GDM1 (cell line): ENCODE results near the gene NPHP1.
"Not testable (repeated sequence)": the region's sequence is repeated elsewhere in the genome, so short reads cannot be mapped to it uniquely, and the experiment has no call there.

Source experiments
- DNase-seq: peaks from one replicate; lab custom pipeline; 2025; lab: John Stamatoyannopoulos, UW

The NPHP1 gene

DNA sequence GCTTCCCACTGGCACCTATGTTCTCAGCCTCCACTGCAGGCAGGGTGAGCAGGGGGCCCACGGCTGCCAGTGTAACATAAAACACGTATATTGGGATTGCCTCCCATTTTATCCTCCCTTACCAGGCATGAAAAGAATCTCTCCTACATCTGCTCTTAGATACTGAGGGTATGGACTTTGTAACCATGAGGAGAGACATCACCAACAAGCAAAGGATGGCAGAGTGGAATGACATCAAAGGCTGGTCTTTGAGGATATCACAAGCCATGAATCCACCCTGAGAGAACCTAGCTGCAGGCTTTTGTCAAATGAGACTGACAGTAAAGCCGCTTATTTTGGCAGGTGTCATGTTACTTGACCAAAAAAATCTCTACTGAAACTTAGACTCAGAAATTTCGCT, 7.4 kb downstream of the NPHP1 start:
- no peak for DNase-seq

DNA sequence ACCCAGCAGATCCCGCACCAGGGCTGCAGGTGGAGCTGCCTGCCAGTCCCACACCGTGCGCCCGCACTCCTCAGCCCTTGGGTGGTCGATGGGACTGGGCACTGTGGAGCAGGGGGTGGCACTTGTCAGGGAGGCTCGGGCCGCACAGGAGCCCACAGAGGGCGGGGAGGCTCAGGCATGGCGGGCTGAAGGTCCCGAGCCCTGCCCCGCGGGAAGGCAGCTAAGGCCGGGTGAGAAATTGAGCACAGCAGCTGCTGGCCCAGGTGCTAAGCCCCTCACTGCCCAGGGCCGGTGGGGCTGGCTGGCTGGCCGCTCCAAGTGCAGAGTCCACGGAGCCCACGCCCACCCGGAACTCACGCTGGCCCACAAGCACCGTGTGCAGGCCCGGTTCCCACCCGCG, 14.6 kb downstream of the NPHP1 start:
- DNase-seq = not testable (repeated sequence)

DNA sequence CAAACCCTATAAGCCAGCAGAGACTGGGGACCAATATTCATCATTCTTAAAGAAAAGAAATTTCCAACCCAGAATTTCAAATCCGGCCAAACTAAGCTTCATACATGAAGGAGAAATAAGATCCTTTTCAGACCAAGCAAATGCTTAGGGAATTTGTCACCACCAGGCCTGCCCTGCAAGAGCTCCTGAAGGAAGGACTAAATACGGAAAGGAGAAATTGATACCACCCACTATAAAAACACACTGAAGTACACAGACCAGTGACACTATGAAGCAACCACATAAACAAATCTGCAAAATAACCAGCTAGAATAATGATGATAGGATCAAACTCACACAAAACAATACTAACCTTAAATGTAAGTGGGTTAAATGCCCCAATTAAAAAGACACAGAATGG, 22.4 kb downstream of the NPHP1 start:
- DNase-seq = no peak

GRCh38 chr2:110180036-110180435, 24.8 kb downstream of the NPHP1 start:
- DNase-seq = no peak

- DNase-seq = no peak
Measured at GRCh38 chr2:110173523-110173922, 31.3 kb downstream of the NPHP1 start.

DNA sequence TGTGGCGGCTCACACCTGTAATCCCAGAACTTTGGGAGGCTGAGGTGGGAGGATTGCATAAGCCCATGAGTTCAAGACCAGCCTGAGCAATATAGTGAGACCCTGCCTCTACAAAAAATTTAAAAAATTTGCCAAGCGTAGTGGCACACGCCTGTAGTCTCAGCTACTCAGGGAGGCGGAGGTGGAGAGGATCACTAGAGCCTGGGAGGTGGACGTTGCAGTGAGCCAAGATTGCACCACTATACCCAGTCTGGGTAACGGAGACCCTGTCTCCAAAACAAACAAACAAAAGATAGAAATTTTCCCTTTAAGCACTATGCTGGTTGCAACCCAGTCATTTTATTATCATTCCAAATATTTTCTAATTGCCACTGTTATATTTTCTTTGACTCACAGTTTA, 32.3 kb downstream of the NPHP1 start:
- DNase-seq = no peak

DNA sequence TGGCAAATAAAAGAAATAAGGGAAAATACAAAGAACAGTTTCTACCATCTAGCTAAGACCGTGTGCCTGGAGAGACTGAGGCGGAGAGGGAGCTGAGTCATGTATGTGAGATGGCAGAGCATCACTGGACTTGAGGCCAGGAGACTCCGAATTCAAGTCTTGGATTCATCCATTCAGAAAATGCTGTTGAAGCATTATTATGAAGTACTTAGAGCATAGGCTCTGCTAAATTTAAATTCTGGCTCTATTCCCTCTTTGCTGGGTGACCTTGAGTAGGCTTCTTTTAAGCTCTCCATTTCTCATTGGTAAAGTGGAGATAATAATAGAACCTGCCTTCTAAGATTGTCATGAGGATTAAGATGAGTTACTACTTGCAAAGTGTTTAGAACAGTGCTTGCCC, 34.7 kb downstream of the NPHP1 start:
- no peak for DNase-seq

DNA sequence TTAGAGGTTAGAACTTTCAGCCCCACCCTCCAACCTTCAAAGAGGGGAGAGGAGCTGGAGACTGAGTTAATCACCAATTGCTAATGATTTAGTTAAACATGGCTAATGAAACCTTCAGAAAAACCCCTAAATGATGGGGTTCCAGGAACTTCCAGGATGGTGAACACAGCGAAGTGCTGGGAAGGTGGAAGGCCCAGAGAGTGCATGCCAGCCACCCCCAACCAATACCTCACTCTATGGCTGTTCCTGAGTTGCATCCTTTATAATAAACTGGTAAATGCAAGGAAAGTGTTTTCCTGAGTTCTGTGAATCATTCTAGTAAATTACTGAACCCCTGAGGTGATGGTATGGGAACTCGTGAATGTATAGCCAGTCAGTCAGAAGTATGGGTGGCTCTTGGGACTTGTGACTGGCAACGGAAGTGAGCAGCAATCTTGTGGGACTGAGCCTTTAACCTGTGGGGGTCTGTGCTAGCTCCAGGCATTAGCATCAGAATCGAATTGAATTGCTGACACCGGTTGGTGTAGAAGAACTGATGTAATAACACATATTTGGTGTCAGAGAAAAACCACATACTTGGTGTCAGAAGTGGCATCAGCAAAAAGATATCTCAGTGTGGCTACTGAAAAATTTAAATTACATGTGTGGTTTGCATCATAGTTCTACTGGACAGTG, 37.4 kb downstream of the NPHP1 start:
- no peak for DNase-seq

DNA sequence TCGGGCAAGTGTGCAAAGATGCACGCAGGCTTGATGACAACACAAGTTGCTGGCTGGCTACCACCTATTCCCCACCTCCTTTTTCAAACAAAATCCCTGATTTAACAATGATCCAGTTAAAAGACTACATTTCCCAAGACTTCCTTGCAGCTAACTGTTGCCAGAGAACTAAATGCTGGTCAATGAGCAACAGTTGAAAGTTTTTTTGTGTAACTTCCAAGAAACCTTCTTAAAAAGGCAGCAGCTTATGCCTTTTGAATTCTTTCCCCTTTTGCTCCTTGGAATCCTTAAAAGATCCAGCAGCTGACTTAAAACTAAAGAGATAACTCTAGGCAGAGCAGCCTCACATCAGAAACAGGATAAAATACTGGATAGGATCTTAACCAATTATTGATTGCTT, 38.5 kb downstream of the NPHP1 start:
- DNase-seq = no peak

- peak; percentile 4 for DNase-seq
Measured at GRCh38 chr2:110157153-110157793, 47.5 kb downstream of the NPHP1 start.

GRCh38 chr2:110154828-110155227, 50.0 kb downstream of the NPHP1 start:
- not testable (repeated sequence) for DNase-seq

GRCh38 chr2:110154188-110154587, 50.6 kb downstream of the NPHP1 start:
- DNase-seq = not testable (repeated sequence)

GRCh38 chr2:110153416-110153815, 51.4 kb downstream of the NPHP1 start:
- no peak for DNase-seq

- no peak for DNase-seq
Measured at GRCh38 chr2:110152943-110153342, 51.9 kb downstream of the NPHP1 start.

- no peak for DNase-seq
Measured at GRCh38 chr2:110149330-110150220, 55.2 kb downstream of the NPHP1 start.

DNA sequence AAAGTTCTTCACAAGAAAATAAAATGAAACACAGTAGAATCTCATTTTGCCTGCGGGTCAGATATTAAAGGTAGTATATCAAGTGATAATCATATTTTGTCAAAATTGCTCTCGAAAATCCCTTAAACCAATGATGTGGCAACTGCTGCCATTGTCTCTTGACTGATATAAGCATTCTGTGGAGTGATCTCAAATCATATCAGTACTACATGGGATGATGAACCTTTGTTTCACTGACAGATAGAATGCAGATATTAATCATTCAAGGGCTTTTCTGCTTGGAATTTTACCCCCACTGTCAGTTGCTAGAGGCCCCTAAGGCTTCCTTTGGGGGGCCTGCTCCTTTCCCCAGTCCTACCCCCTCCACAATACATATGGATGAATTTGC, 57.9 kb downstream of the NPHP1 start:
- DNase-seq = no peak

DNA sequence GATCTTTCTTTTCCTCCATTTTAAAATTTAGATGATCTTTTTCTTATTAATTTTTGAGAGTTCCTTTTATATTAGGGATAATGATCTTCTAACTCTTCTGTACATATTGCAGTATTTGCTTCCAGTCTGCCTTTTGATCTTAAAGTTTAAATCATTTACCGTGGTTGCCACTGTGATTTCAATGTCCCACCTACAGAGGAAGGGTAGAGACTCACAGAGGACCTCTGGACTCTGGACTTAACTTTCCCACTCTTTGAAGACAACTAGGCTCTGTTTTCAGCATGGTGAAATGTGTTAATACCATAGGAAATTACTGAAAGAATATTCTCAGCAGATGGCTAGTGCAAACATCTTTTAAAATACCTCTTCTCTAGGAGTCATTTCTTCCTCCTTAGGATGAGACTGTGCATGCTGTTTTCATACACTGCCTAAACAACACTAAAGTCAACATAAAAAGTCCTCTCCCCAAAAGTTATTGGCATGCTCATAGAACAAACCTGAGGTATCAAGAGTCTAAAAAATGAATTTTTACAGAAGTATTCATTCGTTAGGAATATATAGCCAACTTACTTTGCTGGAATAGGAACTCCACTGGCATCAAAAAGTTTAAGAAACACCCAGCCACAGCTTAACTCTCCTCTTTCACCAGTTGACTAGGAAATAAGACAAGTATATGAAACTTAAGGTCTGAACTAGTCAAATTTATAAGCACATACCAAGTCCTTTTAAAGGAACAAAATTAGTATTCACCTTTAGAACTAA, 58.4 kb downstream of the NPHP1 start:
- no peak for DNase-seq

DNA sequence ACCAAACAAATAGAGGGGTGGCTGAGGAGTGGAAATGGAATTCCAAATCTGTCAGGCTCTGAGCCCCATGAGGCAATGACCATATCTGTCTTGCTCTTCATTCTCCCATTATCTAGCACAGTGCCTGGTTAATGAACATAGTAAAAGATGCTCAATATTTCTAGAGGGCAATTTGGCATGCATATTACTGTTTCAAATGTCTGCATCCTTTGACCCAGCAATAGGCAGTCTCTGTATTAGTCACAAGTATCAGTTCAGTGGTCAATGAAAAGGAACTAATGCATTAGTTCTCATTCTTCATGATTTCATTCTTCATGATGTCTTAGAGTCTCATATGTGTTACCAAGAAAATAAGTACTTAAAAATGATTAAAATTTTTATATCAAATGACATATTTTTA, 60.8 kb downstream of the NPHP1 start:
- DNase-seq = no peak

DNA sequence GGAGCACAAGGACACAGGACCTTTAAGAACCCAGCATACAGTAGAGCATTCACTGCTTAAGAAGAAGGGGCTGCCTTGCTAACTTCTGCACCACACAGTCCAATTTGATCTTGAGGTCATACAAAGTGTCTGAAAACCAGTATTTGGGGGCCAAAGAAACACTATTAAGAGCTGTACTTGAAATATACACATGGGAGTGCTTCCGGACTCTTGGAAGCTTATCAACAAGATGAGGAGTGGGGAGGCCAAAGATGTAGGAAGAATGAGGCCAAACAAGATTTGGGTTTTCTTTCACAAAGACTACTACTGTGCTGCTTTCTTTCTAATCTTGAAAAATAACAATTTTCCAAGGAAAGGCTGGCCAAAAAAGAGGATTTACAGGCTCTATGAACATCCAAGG, 64.4 kb downstream of the NPHP1 start:
- no peak for DNase-seq

GRCh38 chr2:110134025-110134424, 70.8 kb downstream of the NPHP1 start:
- no peak for DNase-seq

- no peak for DNase-seq
Measured at GRCh38 chr2:110131166-110131565, 73.6 kb downstream of the NPHP1 start.

DNA sequence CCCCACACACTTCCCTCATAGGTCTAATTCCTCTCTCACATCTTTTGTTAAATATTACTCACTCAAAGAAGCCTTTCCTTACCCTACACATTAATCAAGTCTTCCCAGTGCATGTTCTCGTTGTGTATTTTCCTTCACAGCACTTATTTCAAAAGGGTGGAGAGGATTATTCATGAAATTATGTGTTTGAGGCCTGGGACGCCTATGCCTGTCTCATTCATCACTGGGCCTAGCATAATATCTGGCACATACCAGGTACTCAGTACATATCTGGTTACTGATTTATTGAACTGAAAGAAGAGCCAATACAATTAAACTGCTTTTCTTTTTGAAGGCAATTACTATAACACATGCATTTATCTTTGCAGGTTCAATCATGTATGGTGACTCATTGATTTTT, 74.1 kb downstream of the NPHP1 start:
- DNase-seq = no peak
